SU-DHL-6 (cell line): Measurements from ENCODE around the gene CDC20.

Experiments
- EZH2phosphoT487 ChIP-seq: fragments of 200-600 bp; sonication (generic), shearing (Covaris generic); conservative IDR thresholded peaks from 2 replicates; pipeline ENCODE4 v1.6.1; 2018; ENCODE audit warnings: mild to moderate bottlenecking, antibody characterized with exemption, low read length, moderate library complexity, mixed read lengths
- TF ChIP-seq, protein P1 (sequence below): fragments of 200-600 bp; sonication (generic); IDR thresholded peaks from one replicate; pipeline ENCODE4 v1.5.1; 2017; ENCODE audit warnings: antibody characterized with exemption, mild to moderate bottlenecking, low read length, moderate library complexity; ENCODE audit not compliant: insufficient read depth, poor library complexity, severe bottlenecking

GRCh38 chr1:43344267-43344850, 14.4 kb upstream of the CDC20 start:
- TF ChIP-seq, protein P1, sequence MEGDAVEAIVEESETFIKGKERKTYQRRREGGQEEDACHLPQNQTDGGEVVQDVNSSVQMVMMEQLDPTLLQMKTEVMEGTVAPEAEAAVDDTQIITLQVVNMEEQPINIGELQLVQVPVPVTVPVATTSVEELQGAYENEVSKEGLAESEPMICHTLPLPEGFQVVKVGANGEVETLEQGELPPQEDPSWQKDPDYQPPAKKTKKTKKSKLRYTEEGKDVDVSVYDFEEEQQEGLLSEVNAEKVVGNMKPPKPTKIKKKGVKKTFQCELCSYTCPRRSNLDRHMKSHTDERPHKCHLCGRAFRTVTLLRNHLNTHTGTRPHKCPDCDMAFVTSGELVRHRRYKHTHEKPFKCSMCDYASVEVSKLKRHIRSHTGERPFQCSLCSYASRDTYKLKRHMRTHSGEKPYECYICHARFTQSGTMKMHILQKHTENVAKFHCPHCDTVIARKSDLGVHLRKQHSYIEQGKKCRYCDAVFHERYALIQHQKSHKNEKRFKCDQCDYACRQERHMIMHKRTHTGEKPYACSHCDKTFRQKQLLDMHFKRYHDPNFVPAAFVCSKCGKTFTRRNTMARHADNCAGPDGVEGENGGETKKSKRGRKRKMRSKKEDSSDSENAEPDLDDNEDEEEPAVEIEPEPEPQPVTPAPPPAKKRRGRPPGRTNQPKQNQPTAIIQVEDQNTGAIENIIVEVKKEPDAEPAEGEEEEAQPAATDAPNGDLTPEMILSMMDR, result no peak
- no peak for TF ChIP-seq EZH2phosphoT487
